ENCODE data around the gene APLF.

GRCh38 chr2:68553098-68553497 is 85.7 kb downstream of the APLF start:
- no peak for TF ChIP-seq CTCF (IDR thresholded peaks at IDR 0.05)
- no peak for TF ChIP-seq POLR2A (IDR thresholded peaks at IDR 0.05)
